Suprapubic skin (tissue), 4 donors: ENCODE data around the gene GBP1. TPM values are rescaled to one million over a fixed set of nuclear protein-coding genes. Genes with fewer than 3 reads are reported as not detected.

ENCODE experiments used
- DNase-seq, 2 donors: peaks; one replicate each; pipeline ENCODE4 v3.0.0-alpha.2; 2019; ENCODE audit warnings: low spot score in 2 of 2
- H3K27ac ChIP-seq: fragments of 200-600 bp; sonication (generic); one replicate; pipeline ENCODE4 v1.5.1; 2019
- H3K27me3 ChIP-seq: fragments of 200-600 bp; sonication (generic); one replicate; pipeline ENCODE4 v1.5.1; 2019
- H3K36me3 ChIP-seq: fragments of 200-600 bp; sonication (generic); one replicate; pipeline ENCODE4 v1.5.1; 2019
- H3K4me1 ChIP-seq: fragments of 200-600 bp; sonication (generic); one replicate; pipeline ENCODE4 v1.5.1; 2019
- H3K4me3 ChIP-seq: fragments of 200-600 bp; sonication (generic); one replicate; pipeline ENCODE4 v1.5.1; 2019; ENCODE audit warnings: mild to moderate bottlenecking
- H3K9me3 ChIP-seq: fragments of 200-600 bp; sonication (generic); one replicate; pipeline ENCODE4 v1.5.1; 2019
- EP300 ChIP-seq: sonication (generic); formaldehyde crosslinking; IDR thresholded peaks from one replicate; pipeline ENCODE4 v1.6.1; 2017; ENCODE audit warnings: antibody characterized with exemption
- POLR2A ChIP-seq, 2 donors: fragments of 450-650 bp; IDR thresholded peaks; one replicate each; pipeline ENCODE4 v1.6.1; 2017; ENCODE audit warnings: antibody characterized with exemption in 2 of 2, mild to moderate bottlenecking in 2 of 2, moderate library complexity in 2 of 2
- POLR2AphosphoS5 ChIP-seq, 3 donors: sonication (generic); formaldehyde crosslinking; IDR thresholded peaks; one replicate each; pipeline ENCODE4 v1.6.1; 2017; ENCODE audit warnings: antibody characterized with exemption in 3 of 3
- WGBS: methylation state at CpG from one replicate; pipeline ENCODE4 v1.1.5; 2018; 5-methylcytosine and 5-hydroxymethylcytosine counted together
- total RNA-seq, 4 donors: library from RNA; depleted of rRNA; stranded (reverse); fragments of >200 nt; gene quantifications; one replicate each; pipeline ENCODE4 v1.1.0, GENCODE V29; 2016
- TF ChIP-seq, protein P1 (sequence below), 2 donors: fragments of 200-600 bp in 1 of 2; fragments of 450-650 bp in 1 of 2; sonication (generic) in 1 of 2; IDR thresholded peaks; one replicate each; pipeline ENCODE4 v1.5.1; 2016 to 2019; ENCODE audit warnings: antibody characterized with exemption in 2 of 2, mild to moderate bottlenecking in 1 of 2, moderate library complexity in 1 of 2

The GBP1 gene
- total RNA-seq, 4 donors from 2014 or later, result 8.9 to 14.3 (median 11.5) TPM

DNA sequence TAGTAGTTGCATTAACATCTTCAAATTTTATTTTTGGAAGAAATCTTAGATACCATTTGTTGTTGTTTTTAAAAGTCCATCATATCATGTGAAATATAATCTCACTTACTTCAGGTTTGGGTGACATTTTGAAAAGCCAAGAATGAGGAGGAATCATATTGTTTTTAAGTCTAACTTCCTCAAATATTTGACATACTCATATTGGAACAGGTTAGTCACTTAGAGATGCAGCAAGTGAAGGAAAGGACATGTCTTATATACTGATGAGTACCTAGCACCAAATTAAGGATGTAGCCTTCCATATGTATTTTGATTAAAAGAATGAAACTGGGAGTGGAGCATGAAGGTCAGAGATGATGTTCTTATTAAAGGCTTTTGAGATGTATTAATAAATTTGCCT lies 37.0 kb upstream of the GBP1 start:
- peaks cover 2% of the 10 kb centered on the region for H3K9me3 ChIP-seq
- H3K4me3 ChIP-seq, result no peak overlapping the region
- peaks cover 25% of the 10 kb centered on the region for H3K36me3 ChIP-seq
- no peaks in the 10 kb centered on the region for H3K27me3 ChIP-seq
- TF ChIP-seq, protein P1, sequence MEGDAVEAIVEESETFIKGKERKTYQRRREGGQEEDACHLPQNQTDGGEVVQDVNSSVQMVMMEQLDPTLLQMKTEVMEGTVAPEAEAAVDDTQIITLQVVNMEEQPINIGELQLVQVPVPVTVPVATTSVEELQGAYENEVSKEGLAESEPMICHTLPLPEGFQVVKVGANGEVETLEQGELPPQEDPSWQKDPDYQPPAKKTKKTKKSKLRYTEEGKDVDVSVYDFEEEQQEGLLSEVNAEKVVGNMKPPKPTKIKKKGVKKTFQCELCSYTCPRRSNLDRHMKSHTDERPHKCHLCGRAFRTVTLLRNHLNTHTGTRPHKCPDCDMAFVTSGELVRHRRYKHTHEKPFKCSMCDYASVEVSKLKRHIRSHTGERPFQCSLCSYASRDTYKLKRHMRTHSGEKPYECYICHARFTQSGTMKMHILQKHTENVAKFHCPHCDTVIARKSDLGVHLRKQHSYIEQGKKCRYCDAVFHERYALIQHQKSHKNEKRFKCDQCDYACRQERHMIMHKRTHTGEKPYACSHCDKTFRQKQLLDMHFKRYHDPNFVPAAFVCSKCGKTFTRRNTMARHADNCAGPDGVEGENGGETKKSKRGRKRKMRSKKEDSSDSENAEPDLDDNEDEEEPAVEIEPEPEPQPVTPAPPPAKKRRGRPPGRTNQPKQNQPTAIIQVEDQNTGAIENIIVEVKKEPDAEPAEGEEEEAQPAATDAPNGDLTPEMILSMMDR (IDR thresholded peaks at IDR 0.05), result no peak
- TF ChIP-seq POLR2A (IDR thresholded peaks at IDR 0.05) (no peak), POLR2AphosphoS5 (IDR thresholded peaks at IDR 0.05) (no peak), EP300 (no peak)
- H3K4me1 ChIP-seq, result no peaks in the 10 kb centered on the region
- H3K27ac ChIP-seq, result no peak overlapping the region
- DNase-seq, result no peak

DNA sequence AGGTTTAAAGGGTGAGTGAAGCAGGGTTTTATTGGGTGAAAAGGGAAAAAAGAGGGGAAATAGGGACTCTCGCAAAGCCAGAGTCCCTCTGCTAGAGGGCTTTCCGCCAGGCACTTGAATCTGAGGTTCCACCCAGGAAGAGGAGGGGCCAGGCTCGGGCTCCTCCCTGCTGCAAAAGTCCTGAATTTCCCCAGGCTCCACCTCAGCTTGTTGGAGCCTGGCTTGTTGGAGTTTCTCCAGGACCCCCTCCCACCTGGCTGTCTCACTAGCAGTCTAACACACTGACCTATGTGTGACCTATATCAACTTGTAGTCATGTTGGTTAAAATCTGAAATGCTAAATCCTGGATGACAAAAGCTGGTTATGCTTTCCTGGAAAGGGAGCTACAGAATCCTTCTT lies 35.4 kb upstream of the GBP1 start:
- TF ChIP-seq, protein P1 (IDR thresholded peaks at IDR 0.05), result no peak
- TF ChIP-seq POLR2AphosphoS5 (IDR thresholded peaks at IDR 0.05) (no peak), POLR2A (IDR thresholded peaks at IDR 0.05) (no peak), EP300 (no peak)
- DNase-seq, result no peak
- Histone ChIP-seq H3K27me3 (no peaks in the 10 kb centered on the region), H3K4me3 (no peak overlapping the region), H3K9me3 (peaks cover 2% of the 10 kb centered on the region), H3K4me1 (no peaks in the 10 kb centered on the region), H3K36me3 (peaks cover 12% of the 10 kb centered on the region), H3K27ac (no peak overlapping the region)
- 85% methylated on average over 3 of the region's 3 CpGs for WGBS

DNA sequence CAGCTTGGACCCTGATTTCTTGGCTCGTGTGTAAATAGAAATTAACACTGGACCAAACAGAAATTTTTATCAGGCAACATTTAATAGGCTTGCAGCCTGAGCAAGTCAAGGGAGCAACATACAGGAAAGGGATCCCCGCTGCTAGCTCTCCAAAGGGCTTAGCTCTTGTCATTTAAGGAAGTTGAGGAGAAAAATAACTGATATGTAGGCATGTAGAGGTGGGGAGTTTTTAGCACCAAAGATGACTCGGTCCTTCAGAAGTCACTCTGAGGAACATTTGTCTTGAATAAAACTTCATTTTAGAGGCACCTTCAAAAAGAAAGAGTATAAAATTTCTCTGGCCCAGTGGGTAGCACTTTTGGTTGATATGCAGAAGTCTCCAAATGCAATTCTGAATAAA lies 33.8 kb upstream of the GBP1 start:
- Histone ChIP-seq H3K4me1 (no peaks in the 10 kb centered on the region), H3K36me3 (no peaks in the 10 kb centered on the region), H3K4me3 (no peak overlapping the region), H3K27ac (no peak overlapping the region), H3K27me3 (no peaks in the 10 kb centered on the region), H3K9me3 (no peaks in the 10 kb centered on the region)
- 73% methylated on average over 3 of the region's 3 CpGs for WGBS
- TF ChIP-seq EP300, result no peak
- TF ChIP-seq, protein P1 (IDR thresholded peaks at IDR 0.05), result no peak
- TF ChIP-seq POLR2AphosphoS5 (IDR thresholded peaks at IDR 0.05), result no peak
- TF ChIP-seq POLR2A (IDR thresholded peaks at IDR 0.05), result no peak
- no peak for DNase-seq

DNA sequence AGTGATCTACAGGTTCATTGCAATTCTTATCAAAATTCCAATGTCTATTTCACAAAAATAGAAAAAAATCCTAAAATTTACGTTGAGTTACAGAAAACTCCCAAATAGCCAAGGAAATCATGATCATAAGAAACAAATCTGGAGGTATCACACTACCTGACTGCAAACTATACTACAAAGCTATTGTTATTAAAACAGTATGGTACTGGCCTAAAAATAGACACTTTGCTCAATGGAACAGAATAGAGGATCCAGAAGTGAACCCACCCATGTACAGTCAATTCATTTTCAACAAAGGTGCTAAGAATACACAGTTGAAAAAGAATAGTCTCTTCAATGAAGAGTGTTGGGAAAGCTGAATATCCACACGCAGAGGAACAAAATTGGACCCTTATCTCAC lies 30.7 kb upstream of the GBP1 start:
- 95% methylated on average over 2 of the region's 2 CpGs for WGBS
- TF ChIP-seq EP300, result no peak
- TF ChIP-seq POLR2A (IDR thresholded peaks at IDR 0.05), result no peak
- TF ChIP-seq POLR2AphosphoS5 (IDR thresholded peaks at IDR 0.05), result no peak
- TF ChIP-seq, protein P1 (IDR thresholded peaks at IDR 0.05), result no peak
- H3K27ac ChIP-seq, result no peak overlapping the region

DNA sequence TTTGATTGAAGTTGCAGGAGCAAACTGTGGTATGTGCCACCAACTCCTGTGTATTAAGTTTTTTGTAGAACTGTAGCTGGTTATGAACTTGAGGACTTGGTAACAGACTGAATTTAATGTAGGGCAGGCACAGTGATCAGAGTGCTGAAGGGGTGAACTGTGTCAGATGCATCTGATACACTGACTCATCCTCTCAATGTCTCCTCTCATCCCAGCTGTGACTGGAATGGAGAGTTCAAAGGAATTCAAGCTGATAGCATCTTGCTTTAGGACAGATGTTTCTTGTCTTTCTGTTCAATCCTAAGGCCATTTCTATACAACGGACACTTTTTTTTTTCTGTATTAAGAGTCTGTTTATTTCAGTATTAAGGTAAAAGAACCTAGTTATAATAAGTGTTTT lies 25.0 kb upstream of the GBP1 start:
- H3K27ac ChIP-seq, result no peak overlapping the region
- no peak for DNase-seq
- WGBS, result 35% methylated on average over 1 of the region's 1 CpG
- H3K9me3 ChIP-seq, result no peaks in the 10 kb centered on the region
- H3K4me3 ChIP-seq, result no peak overlapping the region
- no peaks in the 10 kb centered on the region for H3K4me1 ChIP-seq
- H3K36me3 ChIP-seq, result no peaks in the 10 kb centered on the region
- TF ChIP-seq, protein P1 (IDR thresholded peaks at IDR 0.05), result no peak
- TF ChIP-seq EP300, result no peak
- no peak for TF ChIP-seq POLR2AphosphoS5 (IDR thresholded peaks at IDR 0.05)
- no peak for TF ChIP-seq POLR2A (IDR thresholded peaks at IDR 0.05)
- H3K27me3 ChIP-seq, result no peaks in the 10 kb centered on the region

More for the DNA sequence above, 30.7 kb upstream of the GBP1 start:
- Histone ChIP-seq H3K27me3 (no peaks in the 10 kb centered on the region), H3K36me3 (no peaks in the 10 kb centered on the region), H3K9me3 (no peaks in the 10 kb centered on the region), H3K4me1 (no peaks in the 10 kb centered on the region), H3K4me3 (no peak overlapping the region)
- no peak for DNase-seq
